Fibroblast of lung (primary cell): ENCODE results near the gene UTF1.

Experiments used
- CTCF ChIP-seq, 2 donors: IDR thresholded peaks in 1 of 2; conservative IDR thresholded peaks in 1 of 2; 1 replicate in 1 of 2; 2 replicates in 1 of 2; pipeline ENCODE4 v1.5.1; 2011 to 2012; ENCODE audit warnings: low read length in 2 of 2, control low read depth in 1 of 2, inconsistent platforms in 1 of 2, low read depth in 1 of 2, mild to moderate bottlenecking in 1 of 2
- EZH2 ChIP-seq: IDR thresholded peaks from 2 replicates; pipeline ENCODE4 v1.5.1; 2012; ENCODE audit warnings: low read length, control low read depth, mild to moderate bottlenecking; ENCODE audit errors: missing control alignments

- TF ChIP-seq CTCF (conservative IDR thresholded peaks at IDR 0.05 in 1 of 2, IDR thresholded peaks at IDR 0.05 in 1 of 2; ENCODE audit: low read depth in 1 of 2, low read length in 2 of 2) (no peak), EZH2 (no peak)
These were observed 34.4 kb upstream of the UTF1 start for GRCh38 chr10:133195611-133196010.
